NCI-H446 (cell line): ENCODE results near the gene RAB39A.
A peak's percentile ranks its signal among the peaks of the same experiment; 100 is the strongest.
"Not testable (repeated sequence)": the region's sequence is repeated elsewhere in the genome, so short reads cannot be mapped to it uniquely, and the experiment has no call there.

Experiments
- DNase-seq, 2 experiments: peaks; one replicate each; lab custom pipeline; 2025; lab: John Stamatoyannopoulos, UW

Gene RAB39A

GRCh38 chr11:107928046-107928766 lies at the start of gene RAB39A:
TSS of gene RAB39A (plus strand) at chr11:107928448. CDS start at chr11:107928569, 121 bp downstream.
- DNase-seq, result peak; percentile 99

- not testable (repeated sequence) for DNase-seq
Observed at GRCh38 chr11:107881471-107881870, 46.8 kb upstream of the RAB39A start.

- no peak for DNase-seq
Observed at GRCh38 chr11:107882095-107882820, 46.0 kb upstream of the RAB39A start.

GRCh38 chr11:107898270-107898669 lies 30.0 kb upstream of the RAB39A start:
- DNase-seq, result peak; percentile 15 to 51

- no peak for DNase-seq
Observed at GRCh38 chr11:107908211-107908610, 20.0 kb upstream of the RAB39A start.

GRCh38 chr11:107912415-107912814 lies 15.8 kb upstream of the RAB39A start:
- not testable (repeated sequence) for DNase-seq

- DNase-seq, result no peak
Observed at GRCh38 chr11:107915229-107915628, 13.0 kb upstream of the RAB39A start.

GRCh38 chr11:107916671-107917241 lies 11.5 kb upstream of the RAB39A start:
- peak in 1 of 2 experiments; percentile 59 for DNase-seq

- no peak for DNase-seq
Observed at GRCh38 chr11:107921997-107922396, 6.3 kb upstream of the RAB39A start.

GRCh38 chr11:107923519-107923918 lies 4.7 kb upstream of the RAB39A start:
- DNase-seq, result not testable (repeated sequence)

- DNase-seq, result no peak
Observed at GRCh38 chr11:107924306-107924705, 3.9 kb upstream of the RAB39A start.

GRCh38 chr11:107927559-107927958 lies 689 bp upstream of the RAB39A start:
- no peak for DNase-seq

GRCh38 chr11:107928767-107929507 lies 689 bp downstream of the RAB39A start:
- DNase-seq, result peak in 1 of 2 experiments; percentile 50

- DNase-seq, result peak in 1 of 2 experiments; percentile 64
Observed at GRCh38 chr11:107929611-107930200, 1.5 kb downstream of the RAB39A start.

- DNase-seq, result no peak
Observed at GRCh38 chr11:107931206-107931605, 3.0 kb downstream of the RAB39A start.

GRCh38 chr11:107947904-107948303 lies 19.7 kb downstream of the RAB39A start:
- DNase-seq, result no peak

- DNase-seq, result not testable (repeated sequence)
Observed at GRCh38 chr11:107948328-107948727, 20.1 kb downstream of the RAB39A start.

GRCh38 chr11:107951155-107951554 lies 22.9 kb downstream of the RAB39A start:
- peak; percentile 73 to 85 for DNase-seq

- DNase-seq, result no peak
Observed at GRCh38 chr11:107953446-107953845, 25.2 kb downstream of the RAB39A start.

GRCh38 chr11:107956543-107956942 lies 28.3 kb downstream of the RAB39A start:
- DNase-seq, result peak in 1 of 2 experiments; percentile 33

GRCh38 chr11:107957109-107957588 lies 28.9 kb downstream of the RAB39A start:
- DNase-seq, result peak; percentile 81 to 85

GRCh38 chr11:107961480-107961879 lies 33.2 kb downstream of the RAB39A start:
- DNase-seq, result no peak
